ENCODE data around the gene IL21.

- TF ChIP-seq, protein P1, sequence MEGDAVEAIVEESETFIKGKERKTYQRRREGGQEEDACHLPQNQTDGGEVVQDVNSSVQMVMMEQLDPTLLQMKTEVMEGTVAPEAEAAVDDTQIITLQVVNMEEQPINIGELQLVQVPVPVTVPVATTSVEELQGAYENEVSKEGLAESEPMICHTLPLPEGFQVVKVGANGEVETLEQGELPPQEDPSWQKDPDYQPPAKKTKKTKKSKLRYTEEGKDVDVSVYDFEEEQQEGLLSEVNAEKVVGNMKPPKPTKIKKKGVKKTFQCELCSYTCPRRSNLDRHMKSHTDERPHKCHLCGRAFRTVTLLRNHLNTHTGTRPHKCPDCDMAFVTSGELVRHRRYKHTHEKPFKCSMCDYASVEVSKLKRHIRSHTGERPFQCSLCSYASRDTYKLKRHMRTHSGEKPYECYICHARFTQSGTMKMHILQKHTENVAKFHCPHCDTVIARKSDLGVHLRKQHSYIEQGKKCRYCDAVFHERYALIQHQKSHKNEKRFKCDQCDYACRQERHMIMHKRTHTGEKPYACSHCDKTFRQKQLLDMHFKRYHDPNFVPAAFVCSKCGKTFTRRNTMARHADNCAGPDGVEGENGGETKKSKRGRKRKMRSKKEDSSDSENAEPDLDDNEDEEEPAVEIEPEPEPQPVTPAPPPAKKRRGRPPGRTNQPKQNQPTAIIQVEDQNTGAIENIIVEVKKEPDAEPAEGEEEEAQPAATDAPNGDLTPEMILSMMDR (IDR thresholded peaks at IDR 0.05): no peak
- no peak for TF ChIP-seq POLR2AphosphoS5 (IDR thresholded peaks at IDR 0.05; ENCODE audit: insufficient read depth in 1 of 2, low read depth in 1 of 2)
Observed at GRCh38 chr4:122636697-122637096, 15.8 kb upstream of the IL21 start.

Data from vagina (tissue), 2 donors.